HFFc6 (cell line): Measurements from ENCODE around the gene SAXO1. TPM values are rescaled to one million over a fixed set of nuclear protein-coding genes. Genes with fewer than 3 reads are reported as not detected.
"Not testable (repeated sequence)": the region's sequence is repeated elsewhere in the genome, so short reads cannot be mapped to it uniquely, and the experiment has no call there.

Experiments used
- DNase-seq: peaks from one replicate; pipeline ENCODE4 v3.0.0-alpha.2; 2018
- H3K27ac Mint-ChIP-seq: 2 replicates; pipeline ENCODE4 v1.8.0; 2020; ENCODE audit warnings: mild to moderate bottlenecking, mixed read lengths
- H3K27me3 Mint-ChIP-seq: 2 replicates; pipeline ENCODE4 v1.8.0; 2021; ENCODE audit warnings: mild to moderate bottlenecking, moderate library complexity, mixed read lengths; ENCODE audit not compliant: insufficient read depth
- H3K36me3 Mint-ChIP-seq: 2 replicates; pipeline ENCODE4 v1.8.0; 2021; ENCODE audit warnings: low read depth, mixed read lengths
- H3K4me1 Mint-ChIP-seq: 2 replicates; pipeline ENCODE4 v1.8.0; 2020; ENCODE audit warnings: low read depth, mixed read lengths
- H3K4me3 Mint-ChIP-seq: 2 replicates; pipeline ENCODE4 v1.8.0; 2020; ENCODE audit warnings: mild to moderate bottlenecking, moderate library complexity, mixed read lengths
- H3K9me3 Mint-ChIP-seq: 2 replicates; pipeline ENCODE4 v1.8.0; 2020; ENCODE audit warnings: mild to moderate bottlenecking, mixed read lengths
- CTCF ChIP-seq: fragments of 200-600 bp; sonication (generic); IDR thresholded peaks from 2 replicates; pipeline ENCODE4 v1.5.0; 2021; ENCODE audit warnings: antibody characterized with exemption, mild to moderate bottlenecking
- total RNA-seq, 6 experiments: library from RNA; stranded (reverse); fragmentation: NEBNext Ultra II Directional; extraction: Animal tissue kit (Norgen Biotek cat#: 25700); gene quantifications; 2 replicates in 1 of 6; 3 replicates in 5 of 6; pipeline ENCODE4 v1.2.3, GENCODE V29; 2021

Gene SAXO1
- total RNA-seq, 6 experiments from 2014 or later: not detected

GRCh38 chr9:18941060-18941740, 91.8 kb downstream of the SAXO1 start:
- Mint-ChIP-seq H3K4me3 (no peak overlapping the region), H3K27me3 (peaks cover 23% of the 10 kb centered on the region), H3K27ac (no peak overlapping the region), H3K4me1 (no peaks in the 10 kb centered on the region), H3K9me3 (no peaks in the 10 kb centered on the region; the same call in 1 of the 2 replicates), H3K36me3 (no peaks in the 10 kb centered on the region)
- TF ChIP-seq CTCF: no peak
- DNase-seq: no peak

- H3K27me3 Mint-ChIP-seq: peaks cover 23% of the 10 kb centered on the region
- H3K36me3 Mint-ChIP-seq: no peaks in the 10 kb centered on the region
- no peaks in the 10 kb centered on the region for H3K9me3 Mint-ChIP-seq
- DNase-seq: no peak
- no peaks in the 10 kb centered on the region for H3K4me1 Mint-ChIP-seq
- no peak overlapping the region for H3K4me3 Mint-ChIP-seq
- H3K27ac Mint-ChIP-seq: no peak overlapping the region
- no peak for TF ChIP-seq CTCF
Measured at GRCh38 chr9:18939943-18940342, 93.1 kb downstream of the SAXO1 start.

- H3K9me3 Mint-ChIP-seq: no peaks in the 10 kb centered on the region
- no peak for TF ChIP-seq CTCF
- H3K4me3 Mint-ChIP-seq: no peak overlapping the region
- H3K27me3 Mint-ChIP-seq: peaks cover 15% of the 10 kb centered on the region
- H3K36me3 Mint-ChIP-seq: no peaks in the 10 kb centered on the region
- no peak overlapping the region for H3K27ac Mint-ChIP-seq
- no peaks in the 10 kb centered on the region for H3K4me1 Mint-ChIP-seq
- DNase-seq: no peak
Measured at GRCh38 chr9:18936094-18936871, 96.7 kb downstream of the SAXO1 start.

DNA sequence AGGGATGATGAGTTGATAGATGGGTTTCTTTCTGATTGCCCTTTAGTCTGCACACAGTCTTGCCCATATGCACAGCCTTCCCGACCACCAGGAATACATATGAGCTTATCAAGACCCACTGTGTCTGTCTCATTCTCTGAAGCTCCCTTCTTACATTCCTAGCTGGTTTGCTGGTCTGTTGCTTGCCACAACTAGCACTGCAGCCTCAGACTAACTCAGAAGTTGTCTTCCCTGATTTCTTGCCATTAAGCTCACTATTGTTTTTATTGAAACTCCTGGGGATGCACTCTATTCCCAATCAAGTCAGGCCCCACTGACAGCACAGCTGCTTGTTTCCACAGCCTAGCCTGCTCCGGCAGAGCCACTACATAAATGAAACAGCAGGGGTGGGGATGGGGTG, 97.5 kb downstream of the SAXO1 start:
- Mint-ChIP-seq H3K27me3 (peaks cover 15% of the 10 kb centered on the region), H3K4me3 (no peak overlapping the region), H3K27ac (no peak overlapping the region), H3K36me3 (no peaks in the 10 kb centered on the region), H3K9me3 (no peaks in the 10 kb centered on the region), H3K4me1 (no peaks in the 10 kb centered on the region)
- DNase-seq: no peak
- no peak for TF ChIP-seq CTCF

DNA sequence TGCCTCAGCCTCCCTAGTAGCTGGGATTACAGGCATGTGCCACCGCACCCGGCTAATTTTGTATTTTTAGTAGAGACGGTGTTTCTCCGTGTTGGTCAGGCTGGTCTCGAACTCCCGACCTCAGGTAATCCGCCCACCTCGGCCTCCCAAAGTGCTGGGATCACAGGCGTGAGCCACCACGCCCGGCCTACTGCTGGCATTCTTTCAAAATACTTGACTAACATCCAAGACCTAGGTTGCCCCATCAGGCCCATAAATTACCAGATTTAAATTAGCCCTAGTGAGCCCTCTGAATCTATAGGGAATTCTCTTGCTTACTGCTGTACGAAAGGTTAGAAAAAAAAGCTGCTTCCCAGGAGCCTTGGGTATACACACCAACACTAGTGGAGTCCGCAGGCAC, 102.4 kb downstream of the SAXO1 start:
- Mint-ChIP-seq H3K4me1 (peaks cover 10% of the 10 kb centered on the region), H3K27me3 (peaks cover 13% of the 10 kb centered on the region)
- H3K36me3 Mint-ChIP-seq, H3K9me3 Mint-ChIP-seq, H3K27ac Mint-ChIP-seq, DNase-seq, H3K4me3 Mint-ChIP-seq: not testable (repeated sequence)

DNA sequence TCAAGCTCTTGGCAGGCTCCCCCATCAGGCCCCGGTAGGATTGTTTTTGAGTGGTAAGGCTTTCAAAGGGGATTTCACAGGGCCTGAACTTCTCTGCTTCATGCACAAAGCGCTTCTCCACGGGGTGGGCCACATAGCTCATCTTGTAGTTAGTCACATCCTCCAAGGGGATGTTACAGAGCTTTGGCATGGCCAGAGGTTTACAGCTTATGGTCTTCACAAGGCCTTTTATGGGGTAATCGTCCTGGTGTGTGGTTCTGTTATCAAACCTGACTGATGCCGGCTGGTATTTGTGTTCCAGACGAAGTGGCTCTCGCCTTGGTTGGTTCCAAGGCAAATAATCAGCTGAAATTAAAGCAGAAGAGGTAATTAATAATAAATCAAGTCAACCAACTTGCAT, 104.3 kb downstream of the SAXO1 start:
- H3K27me3 Mint-ChIP-seq: peaks cover 3% of the 10 kb centered on the region; the same call in 1 of the 2 replicates
- TF ChIP-seq CTCF: no peak
- H3K4me3 Mint-ChIP-seq: no peak overlapping the region
- H3K36me3 Mint-ChIP-seq: no peaks in the 10 kb centered on the region
- no peak for DNase-seq
- H3K27ac Mint-ChIP-seq: no peak overlapping the region
- H3K4me1 Mint-ChIP-seq: peaks cover 10% of the 10 kb centered on the region
- H3K9me3 Mint-ChIP-seq: no peaks in the 10 kb centered on the region
